GM12891 (cell line): ENCODE data around the gene USP43.

Experiments
- POLR2A ChIP-seq: IDR thresholded peaks from 2 replicates; pipeline ENCODE4 v1.6.1; 2011; ENCODE audit warnings: low read depth, low read length, control low read depth
- TAF1 ChIP-seq: IDR thresholded peaks from 2 replicates; pipeline ENCODE4 v1.6.1; 2011; ENCODE audit warnings: low read depth, low read length, control low read depth

- TF ChIP-seq POLR2A (no peak), TAF1 (no peak)
Measured at GRCh38 chr17:9661027-9661426, 15.7 kb downstream of the USP43 start.
